GM12891 (cell line): ENCODE data around the gene CABLES1.

Experiments
- POLR2A ChIP-seq: IDR thresholded peaks from 2 replicates; pipeline ENCODE4 v1.6.1; 2011; ENCODE audit warnings: low read depth, low read length, control low read depth
- POLR2AphosphoS5 ChIP-seq: IDR thresholded peaks from 2 replicates; pipeline ENCODE4 v1.6.1; 2011; ENCODE audit warnings: low read depth, low read length, control low read depth
- POU2F2 ChIP-seq: IDR thresholded peaks from 2 replicates; pipeline ENCODE4 v1.6.1; 2011; ENCODE audit warnings: low read depth, mild to moderate bottlenecking, control low read depth, low read length, moderate library complexity
- SPI1 ChIP-seq: IDR thresholded peaks from 2 replicates; pipeline ENCODE4 v1.6.1; 2011; ENCODE audit warnings: low read depth, low read length, control low read depth
- TAF1 ChIP-seq: IDR thresholded peaks from 2 replicates; pipeline ENCODE4 v1.6.1; 2011; ENCODE audit warnings: low read depth, low read length, control low read depth

- no peak for TF ChIP-seq TAF1
- TF ChIP-seq POLR2A = no peak
- no peak for TF ChIP-seq POLR2AphosphoS5
- TF ChIP-seq SPI1 = no peak
- no peak for TF ChIP-seq POU2F2
Observed at GRCh38 chr18:23183411-23184150, 48.3 kb downstream of the CABLES1 start.
